ES-I3 (cell line): ENCODE measurements around the gene PNCK.
"Not testable (repeated sequence)": the region's sequence is repeated elsewhere in the genome, so short reads cannot be mapped to it uniquely, and the experiment has no call there.

ENCODE experiments used
- H3K36me3 ChIP-seq: 2 replicates; pipeline ENCODE4 v1.6.1; 2013; ENCODE audit warnings: mild to moderate bottlenecking, low read length, control low read depth, moderate library complexity; ENCODE audit not compliant: insufficient read depth
- H3K4me1 ChIP-seq: 2 replicates; pipeline ENCODE4 v1.6.1; 2013; ENCODE audit warnings: mild to moderate bottlenecking, control low read depth, low read length; ENCODE audit not compliant: insufficient read depth
- H3K9ac ChIP-seq: 2 replicates; pipeline ENCODE4 v1.6.1; 2013; ENCODE audit warnings: low read depth, mild to moderate bottlenecking, low read length, moderate library complexity
- H3K9me3 ChIP-seq: 2 replicates; pipeline ENCODE4 v1.6.1; 2013; ENCODE audit warnings: mild to moderate bottlenecking, low read length, moderate library complexity; ENCODE audit not compliant: control insufficient read depth, insufficient read depth

The PNCK gene

DNA sequence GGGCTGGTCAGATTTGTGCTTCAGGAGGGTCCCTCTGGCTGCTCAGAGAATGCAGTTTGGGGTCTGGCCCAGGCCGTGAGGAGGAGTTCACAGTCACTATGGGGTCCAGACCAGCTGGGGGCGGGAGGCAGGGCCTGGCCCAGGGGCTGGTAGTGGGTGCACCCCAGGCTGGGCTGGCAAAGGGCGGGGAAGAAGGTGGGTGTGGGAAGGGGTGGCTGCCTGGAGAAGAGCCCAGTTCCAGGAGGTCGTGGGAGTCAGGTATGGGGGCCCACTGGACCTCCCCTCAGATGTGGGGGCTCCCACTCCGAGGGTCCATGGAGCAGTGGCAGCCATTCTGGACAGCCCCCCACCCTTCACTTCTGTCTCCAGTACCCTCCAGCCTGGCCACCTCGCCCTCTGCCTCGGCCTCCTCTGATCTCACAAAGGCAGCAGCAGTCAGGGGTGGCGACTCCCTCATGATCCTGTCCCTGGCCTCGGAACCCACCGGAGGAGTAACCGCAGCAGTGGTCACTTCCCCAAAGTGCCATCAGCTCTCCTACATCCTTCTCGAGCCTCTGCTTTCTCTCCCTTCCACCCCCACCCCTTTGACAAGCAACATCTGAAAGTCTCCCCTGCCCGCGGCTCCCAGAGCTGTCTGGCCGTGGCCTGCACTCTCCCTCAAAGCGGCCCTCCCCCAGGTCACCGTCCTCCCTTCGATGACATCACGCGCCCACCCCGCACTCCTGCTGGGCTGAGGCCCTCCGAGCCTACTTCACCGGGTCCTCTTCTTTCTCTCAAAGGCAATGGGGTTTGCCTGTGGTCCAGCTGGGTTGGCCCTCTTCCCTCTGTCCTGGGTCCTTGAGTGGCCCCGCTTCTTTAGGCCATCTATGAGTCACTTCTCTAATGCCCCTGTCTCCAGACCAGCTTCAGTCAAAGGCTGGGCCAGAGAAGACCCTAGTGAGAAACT is 12.4 kb upstream of the PNCK start:
- H3K9ac ChIP-seq: peak overlapping the region; percentile 29; the same call in 1 of the 2 replicates
- H3K4me1 ChIP-seq: peaks cover 17% of the 10 kb centered on the region; the same call in 1 of the 2 replicates
- peaks cover 4% of the 10 kb centered on the region for H3K9me3 ChIP-seq
- no peaks in the 10 kb centered on the region; the same call in 1 of the 2 replicates for H3K36me3 ChIP-seq

GRCh38 chrX:153685156-153685536 is 11.5 kb upstream of the PNCK start:
- peaks cover 4% of the 10 kb centered on the region for H3K9me3 ChIP-seq
- peaks cover 17% of the 10 kb centered on the region; the same call in 1 of the 2 replicates for H3K4me1 ChIP-seq
- peak overlapping the region; percentile 50 for H3K9ac ChIP-seq
- no peaks in the 10 kb centered on the region; the same call in 1 of the 2 replicates for H3K36me3 ChIP-seq

DNA sequence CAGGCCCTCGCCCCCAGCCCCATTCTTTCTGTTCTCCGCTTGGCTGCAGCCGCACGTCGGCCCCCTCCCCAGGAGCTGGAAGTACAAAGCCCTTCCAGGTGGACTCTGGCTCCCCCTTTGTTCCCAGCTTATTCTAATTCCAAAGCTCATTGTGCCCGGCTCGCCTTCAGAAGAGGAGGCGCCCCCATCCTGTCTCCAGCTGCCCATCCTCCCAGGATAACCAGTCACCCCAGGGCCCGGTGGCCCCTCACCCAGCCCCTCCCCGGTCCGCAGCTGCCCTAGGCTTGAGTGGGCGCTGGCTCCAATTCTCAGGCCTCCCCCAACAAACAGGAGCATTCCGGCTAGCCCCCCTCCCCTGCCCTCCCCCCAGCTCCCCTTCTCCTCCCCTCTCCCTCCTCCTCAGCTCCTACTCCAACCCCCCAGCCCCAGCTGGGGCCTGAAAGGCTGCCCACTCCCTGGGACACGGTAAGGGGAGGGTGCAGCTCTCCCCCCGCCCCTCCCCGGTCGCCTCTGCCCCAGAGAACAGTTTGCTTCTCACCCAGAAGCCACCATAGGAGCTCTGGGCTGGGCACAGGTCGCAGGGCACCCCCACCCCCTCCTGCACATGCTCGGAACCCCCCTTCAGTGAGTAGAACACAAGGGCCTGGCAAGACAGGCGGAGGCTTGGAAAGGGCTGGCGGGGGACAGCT is 11.0 kb upstream of the PNCK start:
- peaks cover 4% of the 10 kb centered on the region for H3K9me3 ChIP-seq
- H3K4me1 ChIP-seq: peaks cover 13% of the 10 kb centered on the region; the same call in 1 of the 2 replicates
- no peaks in the 10 kb centered on the region for H3K36me3 ChIP-seq
- H3K9ac ChIP-seq: peak overlapping the region; percentile 50; the same call in 1 of the 2 replicates

DNA sequence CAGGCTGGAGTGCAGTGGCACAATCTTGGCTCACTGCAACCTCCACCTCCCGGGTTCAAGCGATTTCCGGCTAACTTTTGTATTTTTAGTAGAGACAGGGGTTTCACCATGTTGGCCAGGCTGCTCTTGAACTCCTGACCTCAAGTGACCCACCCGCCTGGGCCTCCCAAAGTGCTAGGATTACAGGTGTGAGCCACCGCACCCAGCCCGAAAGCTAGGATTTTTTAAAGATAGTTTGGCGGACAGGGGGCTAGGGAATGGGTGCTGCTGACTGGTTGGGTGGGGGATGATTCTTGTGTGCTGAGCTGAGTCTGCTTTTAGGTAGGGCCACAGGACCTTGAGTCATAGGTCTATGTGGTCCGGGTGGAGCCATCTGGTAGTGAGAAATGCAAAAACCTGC is 9.9 kb upstream of the PNCK start:
- not testable (repeated sequence) for H3K9me3 ChIP-seq

DNA sequence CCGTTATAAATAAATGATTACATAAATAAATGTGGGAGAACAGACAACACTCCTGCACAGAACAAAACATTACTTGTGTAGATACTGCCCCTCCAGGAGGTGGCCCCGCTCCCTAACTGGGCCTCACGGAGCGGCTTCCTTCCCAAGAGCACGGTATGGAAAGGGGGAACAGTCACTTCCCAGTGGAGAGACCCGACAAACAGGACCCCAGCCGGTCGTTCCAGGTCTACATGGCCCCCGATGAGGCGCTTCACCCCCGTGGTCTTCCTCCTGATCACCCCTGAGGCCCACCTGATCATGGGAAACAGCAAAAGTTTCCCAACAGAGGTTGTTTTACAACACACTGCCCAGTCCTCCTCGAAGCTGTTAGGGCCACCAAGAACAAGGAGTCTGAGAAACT is 7.6 kb upstream of the PNCK start:
- no peak overlapping the region for H3K9ac ChIP-seq
- peaks cover 4% of the 10 kb centered on the region for H3K9me3 ChIP-seq
- H3K4me1 ChIP-seq: peaks cover 13% of the 10 kb centered on the region; the same call in 1 of the 2 replicates
- no peaks in the 10 kb centered on the region for H3K36me3 ChIP-seq

More for the DNA sequence above, 9.9 kb upstream of the PNCK start:
- H3K4me1 ChIP-seq: peaks cover 13% of the 10 kb centered on the region; the same call in 1 of the 2 replicates
- not testable (repeated sequence) for H3K36me3 ChIP-seq, H3K9ac ChIP-seq

DNA sequence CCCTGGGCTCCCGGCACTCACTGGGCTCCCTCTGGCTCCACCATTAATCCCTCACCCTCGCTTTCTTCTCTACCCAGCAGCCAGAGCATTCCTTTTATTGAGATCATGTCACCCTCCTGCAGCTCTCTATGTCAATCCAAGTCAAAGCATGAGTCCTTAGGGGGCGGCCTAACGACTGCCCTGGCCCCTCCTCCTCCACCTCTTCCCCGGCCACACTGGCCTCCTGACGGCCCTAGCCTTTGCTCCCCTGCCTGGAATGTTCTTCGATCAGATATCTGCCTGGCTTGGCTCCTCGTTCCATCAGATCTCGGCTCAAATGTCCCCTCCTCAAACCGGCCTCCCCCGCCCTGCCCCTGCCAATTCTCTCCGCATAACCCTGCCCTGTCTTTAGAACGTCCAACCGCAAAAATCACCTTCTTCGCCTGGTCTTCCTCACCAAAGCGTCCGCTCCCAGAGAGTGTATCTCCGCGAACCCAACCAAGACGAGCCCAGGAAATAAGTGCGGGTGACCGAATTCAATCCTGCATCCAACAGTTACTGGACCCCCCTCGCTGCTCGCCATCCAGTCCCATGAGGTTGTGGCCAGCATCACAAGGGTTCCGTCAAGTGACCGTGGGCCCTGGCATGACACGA is 722 bp upstream of the PNCK start:
- Histone ChIP-seq H3K4me1 (no peaks in the 10 kb centered on the region; the same call in 1 of the 2 replicates), H3K9me3 (no peaks in the 10 kb centered on the region), H3K36me3 (no peaks in the 10 kb centered on the region), H3K9ac (no peak overlapping the region)

DNA sequence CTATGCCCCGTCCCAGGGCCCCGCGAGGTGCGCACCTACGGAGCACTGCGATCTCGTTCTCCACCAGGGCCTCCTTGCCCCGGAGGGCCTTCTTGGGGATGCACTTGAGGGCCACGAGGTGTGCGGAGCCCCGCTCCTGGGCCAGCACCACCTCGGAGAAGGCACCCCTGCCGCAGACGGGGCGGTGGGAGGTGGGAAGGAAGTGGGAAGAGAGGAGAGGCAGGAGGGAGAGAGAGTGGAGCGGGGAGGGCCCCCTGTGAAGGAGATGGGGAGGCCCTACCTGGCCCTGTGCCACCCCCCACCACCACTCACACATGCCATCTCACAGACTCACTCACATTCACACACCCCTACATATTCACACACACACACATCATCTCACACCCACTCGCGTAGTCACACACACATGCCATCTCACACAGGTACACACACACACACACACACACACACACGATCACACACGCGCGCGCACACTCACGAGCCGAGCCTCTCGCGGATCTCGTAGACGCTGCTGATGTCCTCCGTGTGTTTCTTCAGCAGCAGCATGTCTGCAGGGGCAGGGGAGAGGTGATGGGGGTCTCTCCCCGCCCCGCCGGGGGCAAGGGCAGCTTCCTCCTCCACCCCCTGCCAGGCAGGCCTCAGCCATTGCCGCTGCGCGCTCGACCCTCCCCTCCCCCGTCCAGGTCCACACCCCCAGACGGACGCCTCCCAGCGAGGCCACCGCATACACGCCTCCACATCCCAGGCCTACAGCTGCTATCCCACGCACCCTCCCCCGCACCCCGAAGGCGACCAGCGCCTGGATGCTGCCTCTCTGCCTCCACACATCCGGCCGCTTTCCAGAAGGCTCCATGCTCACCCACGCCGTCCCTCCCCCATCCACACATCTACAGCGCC is 834 bp downstream of the PNCK start:
- Histone ChIP-seq H3K9ac (peak overlapping the region; percentile 11; the same call in 1 of the 2 replicates), H3K4me1 (no peaks in the 10 kb centered on the region; the same call in 1 of the 2 replicates), H3K36me3 (no peaks in the 10 kb centered on the region), H3K9me3 (no peaks in the 10 kb centered on the region)

GRCh38 chrX:153671589-153672530 is 1.8 kb downstream of the PNCK start:
- H3K4me1 ChIP-seq: no peaks in the 10 kb centered on the region; the same call in 1 of the 2 replicates
- no peak overlapping the region for H3K9ac ChIP-seq
- no peaks in the 10 kb centered on the region for H3K36me3 ChIP-seq
- H3K9me3 ChIP-seq: no peaks in the 10 kb centered on the region

GRCh38 chrX:153670748-153671588 is 2.6 kb downstream of the PNCK start:
- H3K36me3 ChIP-seq: no peaks in the 10 kb centered on the region
- H3K9ac ChIP-seq: no peak overlapping the region
- H3K9me3 ChIP-seq: no peaks in the 10 kb centered on the region
- H3K4me1 ChIP-seq: no peaks in the 10 kb centered on the region; the same call in 1 of the 2 replicates

- no peaks in the 10 kb centered on the region; the same call in 1 of the 2 replicates for H3K4me1 ChIP-seq
- no peaks in the 10 kb centered on the region for H3K9me3 ChIP-seq
- H3K36me3 ChIP-seq: no peaks in the 10 kb centered on the region
- H3K9ac ChIP-seq: no peak overlapping the region
These were observed 3.5 kb downstream of the PNCK start for GRCh38 chrX:153669901-153670731.

DNA sequence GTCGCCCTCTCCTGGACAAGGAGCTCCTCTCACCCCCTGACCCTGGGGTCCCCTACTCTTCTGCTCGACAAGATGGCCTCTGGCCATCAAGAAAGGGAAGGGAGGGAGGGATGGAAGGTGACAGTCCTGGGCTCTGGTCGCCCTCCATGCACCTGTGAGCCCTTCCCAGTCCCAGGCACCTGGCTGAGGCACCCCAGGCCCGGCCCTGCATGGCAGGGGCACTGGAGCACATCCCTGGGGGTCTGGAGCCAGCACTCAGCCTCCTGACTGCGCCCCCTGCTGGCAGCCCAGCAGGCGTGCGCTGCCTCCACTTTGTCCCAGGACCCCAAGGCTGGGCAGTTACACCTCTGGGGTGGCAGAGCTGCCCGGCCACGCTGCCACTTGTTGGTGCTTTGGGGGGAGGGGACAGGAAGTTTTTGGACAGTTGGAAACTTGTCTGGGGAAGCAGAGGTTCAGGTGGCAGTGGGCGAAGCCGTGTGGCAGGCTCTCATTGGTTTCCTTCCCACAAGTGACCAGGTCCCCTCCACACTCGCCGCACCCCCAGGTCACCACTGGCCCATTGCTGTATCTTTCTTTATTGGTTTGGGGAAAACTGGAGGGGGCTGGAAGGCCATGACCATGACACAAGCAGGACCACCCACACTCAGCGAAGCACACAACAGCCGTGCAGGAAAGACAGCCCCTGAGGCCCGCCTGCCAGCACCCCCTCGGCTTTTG is 4.3 kb downstream of the PNCK start:
- no peak overlapping the region for H3K9ac ChIP-seq
- H3K9me3 ChIP-seq: no peaks in the 10 kb centered on the region
- H3K36me3 ChIP-seq: no peaks in the 10 kb centered on the region
- H3K4me1 ChIP-seq: no peaks in the 10 kb centered on the region; the same call in 1 of the 2 replicates
